IMR-90 (cell line): Measurements from ENCODE around the gene NFKBIZ. TPM values are rescaled to one million over a fixed set of nuclear protein-coding genes. Genes with fewer than 3 reads are reported as not detected.

Source experiments
- ATAC-seq: fragments of 200-7000 bp; cut with Tn5 transposase; 2 replicates; pipeline ENCODE4 v1.9.1; 2020; ENCODE audit warnings: low read depth, mild to moderate bottlenecking, moderate library complexity
- BruUV-seq: library from RNA; stranded (reverse); fragments of 400-500 nt; replicated peaks from 2 replicates; lab custom pipeline; 2021; lab: Mats Ljungman, UMichigan
- CTCF ChIA-PET: fragments of 300-600 bp; formaldehyde crosslinking; extraction: SDS; loops from one replicate; lab custom pipeline; 2021; ENCODE audit warnings: antibody characterized with exemption; lab: Yijun Ruan, JAX
- POLR2A ChIA-PET: fragments of 300-600 bp; sonication (Branson Sonifier 250); formaldehyde crosslinking; loops from one replicate; lab custom pipeline; 2022; ENCODE audit warnings: antibody characterized with exemption; ENCODE audit not compliant: unreplicated experiment; lab: Charles Lee
- DNase-seq: peaks from one replicate; pipeline ENCODE4 v3.0.0; 2013
- H2AFZ ChIP-seq: replicated peaks from 2 replicates; pipeline ENCODE3; 2013; ENCODE audit warnings: low read length, mild to moderate bottlenecking; ENCODE audit not compliant: poor library complexity
- H2AK5ac ChIP-seq: 2 replicates; pipeline ENCODE4 v1.6.1; 2013; ENCODE audit warnings: low read depth, low read length, inconsistent platforms
- H2AK9ac ChIP-seq: replicated peaks from 2 replicates; pipeline ENCODE3; 2013; ENCODE audit warnings: mild to moderate bottlenecking, low read depth, low read length, moderate library complexity; ENCODE audit not compliant: poor library complexity
- H2BK120ac ChIP-seq: 2 replicates; pipeline ENCODE4 v1.6.1; 2013; ENCODE audit warnings: low read depth, low read length, inconsistent platforms
- H2BK15ac ChIP-seq: 3 replicates; pipeline ENCODE4 v1.6.1; 2013; ENCODE audit warnings: low read depth, low read length, inconsistent platforms
- H2BK20ac ChIP-seq: 2 replicates; pipeline ENCODE4 v1.6.1; 2013; ENCODE audit warnings: low read depth, mild to moderate bottlenecking, inconsistent platforms, low read length, moderate library complexity
- H2BK5ac ChIP-seq: 2 replicates; pipeline ENCODE4 v1.6.1; 2013; ENCODE audit warnings: mild to moderate bottlenecking, low read depth, low read length, inconsistent platforms; ENCODE audit not compliant: poor library complexity, severe bottlenecking
- H3K14ac ChIP-seq: replicated peaks from 2 replicates; pipeline ENCODE4 v1.6.1; 2013; ENCODE audit warnings: low read depth, low read length, inconsistent platforms
- H3K18ac ChIP-seq: 2 replicates; pipeline ENCODE4 v1.6.1; 2013; ENCODE audit warnings: low read depth, low read length, control low read depth
- H3K23ac ChIP-seq: 2 replicates; pipeline ENCODE4 v1.6.1; 2013; ENCODE audit warnings: low read depth, low read length, inconsistent platforms
- H3K27ac ChIP-seq: 2 replicates; pipeline ENCODE4 v1.5.1; 2013; ENCODE audit warnings: mild to moderate bottlenecking, control low read depth, low read length; ENCODE audit not compliant: insufficient read depth
- H3K27me3 ChIP-seq: 2 replicates; pipeline ENCODE4 v1.6.1; 2013; ENCODE audit warnings: low read length; ENCODE audit not compliant: control insufficient read depth, insufficient read depth
- H3K36me3 ChIP-seq: 2 replicates; pipeline ENCODE4 v1.6.1; 2013; ENCODE audit warnings: low read length, mixed read lengths; ENCODE audit not compliant: control insufficient read depth, insufficient read depth
- H3K4ac ChIP-seq: 2 replicates; pipeline ENCODE4 v1.6.1; 2013; ENCODE audit warnings: low read depth, low read length, inconsistent platforms
- H3K4me1 ChIP-seq: 2 replicates; pipeline ENCODE4 v1.6.1; 2013; ENCODE audit warnings: low read length, mixed read lengths; ENCODE audit not compliant: control insufficient read depth, insufficient read depth
- H3K4me2 ChIP-seq: 2 replicates; pipeline ENCODE4 v1.6.1; 2013; ENCODE audit warnings: low read depth, mild to moderate bottlenecking, control low read depth, low read length, moderate library complexity
- H3K4me3 ChIP-seq: 2 replicates; pipeline ENCODE4 v1.5.1; 2013; ENCODE audit warnings: low read depth, mild to moderate bottlenecking, control low read depth, low read length, moderate library complexity; ENCODE audit not compliant: insufficient read depth
- H3K56ac ChIP-seq: 2 replicates; pipeline ENCODE4 v1.6.1; 2013; ENCODE audit warnings: low read length, inconsistent platforms; ENCODE audit not compliant: insufficient read depth; ENCODE audit errors: extremely low read depth
- H3K79me1 ChIP-seq, 2 experiments: 2 replicates each; pipeline ENCODE4 v1.6.1; 2013; ENCODE audit warnings: low read length in 2 of 2, inconsistent platforms in 1 of 2, low read depth in 1 of 2
- H3K9ac ChIP-seq: 2 replicates; pipeline ENCODE4 v1.6.1; 2013; ENCODE audit warnings: low read depth, low read length, control low read depth
- H3K9me1 ChIP-seq: 2 replicates; pipeline ENCODE4 v1.6.1; 2013; ENCODE audit warnings: low read length, inconsistent platforms; ENCODE audit not compliant: insufficient read depth
- H3K9me3 ChIP-seq: 2 replicates; pipeline ENCODE4 v1.6.1; 2013; ENCODE audit warnings: low read length; ENCODE audit not compliant: control insufficient read depth, insufficient read depth
- H4K20me1 ChIP-seq: 2 replicates; pipeline ENCODE4 v1.6.1; 2013; ENCODE audit warnings: low read length, inconsistent platforms; ENCODE audit not compliant: insufficient read depth
- H4K5ac ChIP-seq: 2 replicates; pipeline ENCODE4 v1.6.1; 2013; ENCODE audit warnings: mild to moderate bottlenecking, low read depth, low read length, control low read depth
- H4K8ac ChIP-seq, 2 experiments: 2 replicates each; pipeline ENCODE4 v1.6.1; 2013; ENCODE audit warnings: low read depth in 2 of 2, low read length in 2 of 2, control low read depth in 1 of 2, inconsistent platforms in 1 of 2
- H4K91ac ChIP-seq: 2 replicates; pipeline ENCODE4 v1.6.1; 2013; ENCODE audit warnings: low read depth, low read length, inconsistent platforms; ENCODE audit not compliant: insufficient read depth
- CEBPB ChIP-seq: IDR thresholded peaks from 2 replicates; pipeline ENCODE4 v1.6.1; 2012; ENCODE audit warnings: low read depth, low read length, improper control_type of control experiment
- CHD1 ChIP-seq: IDR thresholded peaks from 2 replicates; pipeline ENCODE4 v1.6.1; 2012; ENCODE audit warnings: low read depth, low read length, improper control_type of control experiment
- ELK1 ChIP-seq: fragments of 150-350 bp; IDR thresholded peaks from 2 replicates; pipeline ENCODE4 v1.6.1; 2016; ENCODE audit warnings: low read depth, mild to moderate bottlenecking, low read length, moderate library complexity, borderline replicate concordance
- MAFK ChIP-seq: IDR thresholded peaks from 2 replicates; pipeline ENCODE4 v1.6.1; 2012; ENCODE audit warnings: low read depth, low read length, improper control_type of control experiment
- MXI1 ChIP-seq: IDR thresholded peaks from 2 replicates; pipeline ENCODE4 v1.6.1; 2012; ENCODE audit warnings: low read depth, mild to moderate bottlenecking, low read length, moderate library complexity, borderline replicate concordance
- POLR2A ChIP-seq: IDR thresholded peaks from 2 replicates; pipeline ENCODE4 v1.6.1; 2012; ENCODE audit warnings: mild to moderate bottlenecking, low read depth, low read length
- RCOR1 ChIP-seq: IDR thresholded peaks from 2 replicates; pipeline ENCODE4 v1.6.1; 2012; ENCODE audit warnings: mild to moderate bottlenecking, low read length, improper control_type of control experiment; ENCODE audit not compliant: insufficient replicate concordance
- RFX5 ChIP-seq: IDR thresholded peaks from 2 replicates; pipeline ENCODE4 v1.8.0; 2012; ENCODE audit warnings: low read depth, mild to moderate bottlenecking, low read length, moderate library complexity
- SMC3 ChIP-seq: fragments of 150-350 bp; IDR thresholded peaks from 2 replicates; pipeline ENCODE4 v1.6.1; 2016; ENCODE audit warnings: low read depth, mild to moderate bottlenecking, antibody characterized with exemption, low read length, moderate library complexity
- dilution Hi-C: fragments of 300-500 bp; cut with HindIII; formaldehyde crosslinking; loops from one replicate; pipeline ENCODE4 v1.14.3; 2018; ENCODE audit warnings: low sequenced_read_pairs; ENCODE audit not compliant: unreplicated experiment
- in situ Hi-C: fragments of 300-500 bp; cut with MboI; formaldehyde crosslinking; loops from 3 replicates; pipeline ENCODE4 v1.14.3; 2019; ENCODE audit warnings: low sequenced_read_pairs, inconsistent platforms, mixed read lengths
- intact Hi-C: fragments of 100-400 bp; cut with micrococcal nuclease; formaldehyde crosslinking; loops from 2 replicates; pipeline ENCODE4 v1.10.0; 2022
- polyA plus RNA-seq, 3 experiments: library from polyadenylated mRNA; depleted of rRNA; stranded (reverse); fragments of >200 nt; gene quantifications; 2 replicates each; pipeline ENCODE4 v1.2.3, GENCODE V29; 2012; ENCODE audit warnings: low replicate concordance in 1 of 3
- total RNA-seq: library from RNA; depleted of rRNA; stranded (reverse); fragments of >200 nt; gene quantifications from 2 replicates; pipeline ENCODE4 v1.2.3, GENCODE V29; 2012
- TF ChIP-seq, protein P1 (sequence below): fragments of 150-350 bp; IDR thresholded peaks from 2 replicates; pipeline ENCODE4 v1.6.1; 2017; ENCODE audit warnings: mild to moderate bottlenecking, antibody characterized with exemption, low read length, low read depth

NFKBIZ gene
- total and polyA plus RNA-seq, 2 of the 4 experiments (the other 2 are of a cell fraction): 35.0 to 40.9 TPM

GRCh38 chr3:101812895-101813294 lies 36.4 kb upstream of the NFKBIZ start:
- no peak overlapping the region for H3K27ac ChIP-seq
- no peak overlapping the region for H2BK20ac ChIP-seq
- 0 out of 2 replicates have a peak overlapping the region, but pooled peaks have one; percentile 2 for H2AK5ac ChIP-seq
- no peak overlapping the region for H3K4me3 ChIP-seq
- no peaks in the 10 kb centered on the region for H3K27me3 ChIP-seq
- H3K9me1 ChIP-seq: no peaks in the 10 kb centered on the region
- H3K36me3 ChIP-seq: peaks cover 5% of the 10 kb centered on the region
- H4K8ac ChIP-seq: no peak overlapping the region
- no peak overlapping the region for H2BK120ac ChIP-seq
- CTCF ChIA-PET: interaction anchor here (0.6 to 2.8 kb wide), 4 partner anchors 10 to 416 kb away, joined by 3 to 15 read pairs (median 8); no protein-coding TSS in a partner anchor
- in situ Hi-C loops (loop anchor here (5.0 kb wide), 1 partner anchor 414 kb away; no protein-coding TSS in a partner anchor), dilution Hi-C loops (no loop called here), intact Hi-C loops (loop anchor here (1.0 to 5.0 kb wide), 3 partner anchors 39 to 720 kb away; no protein-coding TSS in a partner anchor)
- no peak overlapping the region for H2AK9ac ChIP-seq
- H3K9ac ChIP-seq: no peak overlapping the region
- no peaks in the 10 kb centered on the region for H4K20me1 ChIP-seq
- no peak overlapping the region for H3K56ac ChIP-seq
- BruUV-seq: no TSS peak
- H3K79me1 ChIP-seq: peaks cover 7 to 12% of the 10 kb centered on the region in 2 experiments; a peak in 3 of 4 replicates
- no peak for DNase-seq
- no peaks in the 10 kb centered on the region for H3K9me3 ChIP-seq
- H3K14ac ChIP-seq: no peak overlapping the region
- H4K91ac ChIP-seq: no peak overlapping the region
- no peak overlapping the region for H3K18ac ChIP-seq
- no peak overlapping the region for H4K5ac ChIP-seq
- H3K23ac ChIP-seq: no peak overlapping the region
- H2BK15ac ChIP-seq: no peak overlapping the region
- no peak overlapping the region for H3K4me2 ChIP-seq
- H3K4me1 ChIP-seq: peaks cover 2% of the 10 kb centered on the region; the same call in 1 of the 2 replicates
- POLR2A ChIA-PET: no interaction called here
- no peak for ATAC-seq
- H2BK5ac ChIP-seq: no peak overlapping the region
- H3K4ac ChIP-seq: no peak overlapping the region
- no peak for TF ChIP-seq SMC3
- TF ChIP-seq, protein P1, sequence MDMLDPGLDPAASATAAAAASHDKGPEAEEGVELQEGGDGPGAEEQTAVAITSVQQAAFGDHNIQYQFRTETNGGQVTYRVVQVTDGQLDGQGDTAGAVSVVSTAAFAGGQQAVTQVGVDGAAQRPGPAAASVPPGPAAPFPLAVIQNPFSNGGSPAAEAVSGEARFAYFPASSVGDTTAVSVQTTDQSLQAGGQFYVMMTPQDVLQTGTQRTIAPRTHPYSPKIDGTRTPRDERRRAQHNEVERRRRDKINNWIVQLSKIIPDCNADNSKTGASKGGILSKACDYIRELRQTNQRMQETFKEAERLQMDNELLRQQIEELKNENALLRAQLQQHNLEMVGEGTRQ: no peak
- TF ChIP-seq CHD1: no peak
- TF ChIP-seq CEBPB: no peak
- TF ChIP-seq RFX5: no peak
- no peak for TF ChIP-seq POLR2A
- no peak for TF ChIP-seq RCOR1
- no peak for TF ChIP-seq ELK1
- no peak for TF ChIP-seq MAFK
- no peak for TF ChIP-seq MXI1
- H2AFZ ChIP-seq: no peak overlapping the region
